ENCODE data around the gene DAZAP1. TPM values are rescaled to one million over a fixed set of nuclear protein-coding genes. Genes with fewer than 3 reads are reported as not detected.

Gene DAZAP1
- total and polyA plus RNA-seq, 8 donors = 21.4 to 124 (median 51.5) TPM

DNA sequence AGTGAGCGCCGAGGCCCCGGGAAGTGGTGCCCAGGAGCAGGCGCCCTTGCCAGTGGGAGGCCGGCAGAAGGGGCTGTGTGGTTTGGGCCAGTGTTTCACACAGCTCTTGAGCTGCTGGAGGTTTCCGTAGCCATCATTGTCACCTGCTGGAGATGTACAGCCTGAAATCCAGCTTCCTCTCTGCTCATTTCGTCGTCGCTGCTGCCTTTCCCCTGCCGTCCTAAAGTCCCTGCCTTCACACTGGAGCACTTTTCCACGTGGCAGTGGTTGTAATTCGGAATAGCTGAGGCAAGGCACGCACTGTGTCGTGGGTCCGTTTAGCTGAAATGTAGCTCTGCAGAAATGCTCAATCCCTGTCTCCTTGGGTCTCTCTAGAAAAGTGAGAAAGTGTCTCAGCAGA is 13.2 kb downstream of the DAZAP1 start:
- H3K27ac ChIP-seq = no peak overlapping the region
- 92 to 96% (median 93%) methylated on average over 15 of the region's 15 CpGs for WGBS, 5 donors
- no peaks in the 10 kb centered on the region for H3K9me3 ChIP-seq
- DNase-seq = no peak
- H3K36me3 ChIP-seq = peaks cover 65 to 85% (median 76%) of the 10 kb centered on the region in 4 donors
- no peaks in the 10 kb centered on the region for H3K27me3 ChIP-seq
- TF ChIP-seq POLR2AphosphoS5 (IDR thresholded peaks at IDR 0.05) = no peak
- no peak for TF ChIP-seq EP300 (IDR thresholded peaks at IDR 0.05)
- TF ChIP-seq, protein P1, sequence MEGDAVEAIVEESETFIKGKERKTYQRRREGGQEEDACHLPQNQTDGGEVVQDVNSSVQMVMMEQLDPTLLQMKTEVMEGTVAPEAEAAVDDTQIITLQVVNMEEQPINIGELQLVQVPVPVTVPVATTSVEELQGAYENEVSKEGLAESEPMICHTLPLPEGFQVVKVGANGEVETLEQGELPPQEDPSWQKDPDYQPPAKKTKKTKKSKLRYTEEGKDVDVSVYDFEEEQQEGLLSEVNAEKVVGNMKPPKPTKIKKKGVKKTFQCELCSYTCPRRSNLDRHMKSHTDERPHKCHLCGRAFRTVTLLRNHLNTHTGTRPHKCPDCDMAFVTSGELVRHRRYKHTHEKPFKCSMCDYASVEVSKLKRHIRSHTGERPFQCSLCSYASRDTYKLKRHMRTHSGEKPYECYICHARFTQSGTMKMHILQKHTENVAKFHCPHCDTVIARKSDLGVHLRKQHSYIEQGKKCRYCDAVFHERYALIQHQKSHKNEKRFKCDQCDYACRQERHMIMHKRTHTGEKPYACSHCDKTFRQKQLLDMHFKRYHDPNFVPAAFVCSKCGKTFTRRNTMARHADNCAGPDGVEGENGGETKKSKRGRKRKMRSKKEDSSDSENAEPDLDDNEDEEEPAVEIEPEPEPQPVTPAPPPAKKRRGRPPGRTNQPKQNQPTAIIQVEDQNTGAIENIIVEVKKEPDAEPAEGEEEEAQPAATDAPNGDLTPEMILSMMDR (IDR thresholded peaks at IDR 0.05) = no peak
- TF ChIP-seq POLR2A (IDR thresholded peaks at IDR 0.05) = no peak
- H3K4me3 ChIP-seq = no peak overlapping the region
- H3K4me1 ChIP-seq = peaks cover 30 to 44% (median 36%) of the 10 kb centered on the region in 4 donors
- intact Hi-C loops (cut with DNase I; ENCODE audit: low total_unique reads) = no loop called here

DNA sequence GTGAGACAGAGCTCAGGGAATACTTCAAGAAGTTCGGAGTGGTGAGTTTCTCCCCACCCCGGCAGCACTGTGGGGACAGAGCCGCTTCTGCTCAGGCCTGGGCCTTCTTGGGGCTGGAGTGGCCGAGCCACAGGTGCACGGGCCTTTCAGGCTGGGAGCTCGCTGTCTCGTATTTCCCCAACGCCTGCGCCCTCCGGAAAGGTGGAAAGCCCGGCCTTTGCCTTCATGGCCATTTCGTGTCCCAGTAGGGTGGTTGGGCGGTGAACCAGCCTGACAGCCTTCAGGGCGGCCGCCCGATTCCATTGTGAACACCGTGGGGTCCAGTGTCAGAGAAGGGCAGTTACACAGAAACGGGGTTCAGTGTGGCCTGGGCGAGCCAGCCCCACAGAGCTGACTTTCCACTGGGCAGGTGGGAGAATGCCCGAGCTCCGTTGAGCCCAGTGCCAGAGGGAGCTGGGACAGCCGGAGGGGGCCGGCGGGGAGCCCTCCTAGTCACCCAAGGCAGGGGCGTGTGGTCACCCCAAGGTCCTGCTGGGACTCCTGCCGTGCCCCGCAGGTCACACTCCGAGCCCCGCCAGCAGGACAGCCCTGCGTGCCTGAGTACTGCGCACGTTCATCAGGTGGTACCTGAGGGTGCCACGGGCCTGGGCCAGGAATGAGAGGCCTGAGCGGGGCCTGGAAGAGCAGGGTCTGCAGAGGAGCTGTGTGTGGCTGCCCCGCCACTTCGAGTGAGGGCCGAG is 14.0 kb downstream of the DAZAP1 start:
- Histone ChIP-seq H3K4me1 (peaks cover 23 to 36% (median 28%) of the 10 kb centered on the region in 4 donors), H3K36me3 (peaks cover 72 to 92% (median 84%) of the 10 kb centered on the region in 4 donors), H3K9me3 (no peaks in the 10 kb centered on the region), H3K4me3 (no peak overlapping the region), H3K27ac (no peak overlapping the region), H3K27me3 (no peaks in the 10 kb centered on the region)
- intact Hi-C loops (cut with DNase I; ENCODE audit: low total_unique reads) = no loop called here
- no peak for TF ChIP-seq POLR2AphosphoS5 (IDR thresholded peaks at IDR 0.05)
- TF ChIP-seq EP300 (IDR thresholded peaks at IDR 0.05) = no peak
- TF ChIP-seq, protein P1 (IDR thresholded peaks at IDR 0.05) = no peak
- no peak for TF ChIP-seq POLR2A (IDR thresholded peaks at IDR 0.05)
- no peak for DNase-seq
- 92 to 95% (median 93%) methylated on average over 9 to 37 of the region's 37 CpGs for WGBS, 5 donors

DNA sequence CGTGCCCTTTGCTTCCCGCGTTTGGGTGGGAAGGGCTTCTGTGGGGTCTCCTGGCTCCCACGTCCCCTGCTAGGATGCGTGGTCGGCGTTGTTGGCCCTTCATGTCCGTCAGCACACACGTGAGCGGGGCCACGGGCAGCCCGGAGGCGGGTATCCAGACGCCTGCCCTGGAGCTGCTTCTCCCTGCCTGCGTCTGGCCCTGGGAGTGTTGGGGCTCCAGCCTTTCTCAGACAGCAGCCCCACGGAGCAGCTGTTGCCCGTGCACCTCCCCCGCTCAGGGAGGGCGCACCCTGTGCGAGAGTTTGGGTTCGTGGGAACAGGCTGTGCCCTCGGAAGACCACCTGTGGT is 14.5 kb downstream of the DAZAP1 start:
- no peaks in the 10 kb centered on the region for H3K9me3 ChIP-seq
- no peak overlapping the region for H3K27ac ChIP-seq
- H3K4me3 ChIP-seq = no peak overlapping the region
- TF ChIP-seq EP300 (IDR thresholded peaks at IDR 0.05) = no peak
- TF ChIP-seq POLR2AphosphoS5 (IDR thresholded peaks at IDR 0.05) = no peak
- 89 to 93% (median 91%) methylated on average over 10 to 22 of the region's 22 CpGs; no CpG with 5 or more reads in 1 of the 5 donors for WGBS, 5 donors
- no peaks in the 10 kb centered on the region for H3K27me3 ChIP-seq
- intact Hi-C loops (cut with DNase I; ENCODE audit: low total_unique reads) = no loop called here
- H3K4me1 ChIP-seq = peaks cover 17 to 31% (median 23%) of the 10 kb centered on the region in 4 donors
- H3K36me3 ChIP-seq = peaks cover 73 to 94% (median 90%) of the 10 kb centered on the region in 4 donors
- DNase-seq = no peak

DNA sequence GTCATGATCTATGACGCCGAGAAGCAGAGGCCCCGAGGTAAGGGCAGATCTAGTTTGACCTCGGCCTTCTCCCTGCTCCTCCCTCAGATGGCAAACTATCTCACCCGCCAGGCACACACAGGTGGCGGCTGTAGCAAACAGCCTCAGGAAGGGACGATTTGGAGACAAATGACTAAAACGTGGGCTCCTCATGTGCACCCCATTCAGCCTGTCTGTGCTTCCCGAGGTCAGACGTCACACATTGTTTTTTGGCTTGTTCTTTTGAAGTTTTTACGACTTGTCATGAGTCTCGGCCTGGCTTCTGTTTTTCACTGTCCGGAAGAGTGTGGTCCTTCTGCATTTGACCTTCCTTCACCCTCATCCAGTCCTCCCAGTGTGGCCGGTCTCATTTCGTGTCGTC is 15.0 kb downstream of the DAZAP1 start:
- no peak overlapping the region for H3K4me3 ChIP-seq
- intact Hi-C loops (cut with DNase I; ENCODE audit: low total_unique reads) = no loop called here
- H3K9me3 ChIP-seq = no peaks in the 10 kb centered on the region
- no peaks in the 10 kb centered on the region for H3K27me3 ChIP-seq
- peaks cover 13 to 27% (median 19%) of the 10 kb centered on the region in 4 donors for H3K4me1 ChIP-seq
- DNase-seq = no peak
- no peak for TF ChIP-seq EP300 (IDR thresholded peaks at IDR 0.05)
- no peak for TF ChIP-seq POLR2AphosphoS5 (IDR thresholded peaks at IDR 0.05)
- WGBS, 5 donors = 71 to 83% (median 82%) methylated on average over 16 of the region's 16 CpGs
- peaks cover 73 to 98% (median 92%) of the 10 kb centered on the region in 4 donors for H3K36me3 ChIP-seq
- no peak overlapping the region for H3K27ac ChIP-seq

DNA sequence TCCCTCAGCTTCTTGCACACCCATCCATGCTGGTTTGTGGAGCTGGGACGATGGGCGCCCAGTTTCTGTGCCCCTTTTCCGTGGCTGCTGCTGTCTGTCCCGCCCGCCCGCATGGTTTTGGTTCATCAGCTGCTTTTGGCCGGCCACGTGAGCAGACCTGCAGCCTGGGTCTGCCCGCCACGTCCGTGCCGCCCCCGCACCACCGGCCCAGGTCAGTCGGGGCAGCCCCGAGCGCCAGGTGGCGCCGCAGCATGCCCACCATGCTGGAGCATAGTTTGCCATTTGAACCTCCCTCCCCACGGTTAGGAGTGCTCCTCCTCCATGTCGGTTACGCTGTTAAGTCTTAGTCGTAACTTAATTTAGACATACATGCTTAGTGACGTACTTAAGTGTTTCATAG is 15.6 kb downstream of the DAZAP1 start:
- no peaks in the 10 kb centered on the region for H3K27me3 ChIP-seq
- intact Hi-C loops (cut with DNase I; ENCODE audit: low total_unique reads) = no loop called here
- H3K4me1 ChIP-seq = peaks cover 7 to 21% (median 13%) of the 10 kb centered on the region in 4 donors
- no peaks in the 10 kb centered on the region for H3K9me3 ChIP-seq
- WGBS, 5 donors = 88 to 93% (median 92%) methylated on average over 22 to 24 of the region's 24 CpGs
- H3K36me3 ChIP-seq = peaks cover 73 to 99% (median 97%) of the 10 kb centered on the region in 4 donors
- no peak overlapping the region for H3K27ac ChIP-seq
- H3K4me3 ChIP-seq = no peak overlapping the region
- DNase-seq = no peak
- TF ChIP-seq EP300 (IDR thresholded peaks at IDR 0.05) (no peak), POLR2AphosphoS5 (IDR thresholded peaks at IDR 0.05) (no peak), POLR2A (IDR thresholded peaks at IDR 0.05) (no peak)
- TF ChIP-seq, protein P1 (IDR thresholded peaks at IDR 0.05) = no peak
